GM19328 (cell line): Measurements from ENCODE around the gene PPP2R2C.

Source experiments
- ATAC-seq: cut with Tn5 transposase; IDR thresholded peaks from one replicate; pipeline ENCODE4 v1.9.1; 2021; ENCODE audit warnings: mild to moderate bottlenecking, moderate library complexity; ENCODE audit not compliant: unreplicated experiment

The PPP2R2C gene

DNA sequence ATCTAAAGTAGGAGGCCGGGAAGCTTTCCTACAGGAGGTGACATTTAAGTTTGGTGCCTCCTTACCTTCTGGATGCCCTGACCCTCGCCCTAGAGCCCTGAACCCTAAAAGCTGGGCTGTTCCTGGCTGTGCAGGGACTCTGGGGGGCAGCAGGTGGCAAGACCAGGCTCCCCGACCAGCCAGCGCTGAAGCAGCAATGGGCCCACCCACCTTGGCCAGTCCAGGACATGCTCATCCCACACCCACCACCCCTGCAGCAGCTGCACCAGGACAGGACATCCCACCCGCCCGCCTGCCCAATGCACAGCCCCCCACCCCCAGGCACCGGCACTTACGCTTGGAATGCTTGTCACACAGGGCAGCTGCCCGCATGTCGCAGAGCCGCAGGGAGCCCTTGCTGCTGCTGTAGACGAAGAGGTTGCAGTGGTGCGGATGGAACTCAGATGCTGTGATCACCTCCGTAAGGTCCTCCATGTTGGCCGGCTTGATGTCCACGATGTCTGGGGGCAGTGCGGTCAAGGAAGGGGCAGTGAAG, 124.8 kb downstream of the PPP2R2C start:
- no peak for ATAC-seq

GRCh38 chr4:6346373-6347110, 125.9 kb downstream of the PPP2R2C start:
- no peak for ATAC-seq

GRCh38 chr4:6345866-6346265, 126.5 kb downstream of the PPP2R2C start:
- no peak for ATAC-seq

DNA sequence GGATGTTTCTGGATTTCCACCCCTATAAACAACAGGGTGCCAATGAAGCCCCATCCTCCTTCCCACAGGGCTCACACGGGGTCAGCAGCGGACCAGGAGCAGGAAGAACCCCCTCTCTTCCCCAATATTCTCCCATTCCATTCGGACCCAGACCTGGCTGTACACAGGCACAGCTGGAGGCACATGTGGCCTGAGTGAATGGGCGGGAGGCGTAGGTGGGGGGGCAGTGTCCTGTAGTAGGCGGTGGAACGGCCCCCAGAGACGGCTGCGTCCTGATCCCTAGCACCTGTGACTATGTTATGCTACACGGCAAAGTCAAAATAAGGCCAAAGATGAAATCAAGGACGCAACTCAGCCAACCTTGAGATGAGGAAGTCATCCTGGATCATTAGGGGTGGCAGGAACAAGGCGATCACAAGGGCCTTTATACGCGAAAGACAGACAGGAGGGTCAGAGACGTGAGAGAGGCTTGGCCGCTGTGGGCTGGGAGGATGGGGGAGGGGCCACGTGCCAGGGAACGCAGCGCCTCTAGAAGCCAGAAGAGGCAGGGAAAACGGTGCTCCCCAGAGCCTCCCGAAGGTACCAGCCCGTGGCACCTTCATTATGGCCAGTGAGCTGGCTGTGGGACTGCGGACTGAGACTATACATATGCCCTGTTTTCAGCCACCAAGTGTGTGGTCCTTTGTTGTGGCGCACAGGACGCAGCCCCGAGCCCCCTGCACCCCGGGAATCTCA, 127.2 kb downstream of the PPP2R2C start:
- no peak for ATAC-seq

- no peak for ATAC-seq
Observed at GRCh38 chr4:6343939-6344408, 128.4 kb downstream of the PPP2R2C start.

DNA sequence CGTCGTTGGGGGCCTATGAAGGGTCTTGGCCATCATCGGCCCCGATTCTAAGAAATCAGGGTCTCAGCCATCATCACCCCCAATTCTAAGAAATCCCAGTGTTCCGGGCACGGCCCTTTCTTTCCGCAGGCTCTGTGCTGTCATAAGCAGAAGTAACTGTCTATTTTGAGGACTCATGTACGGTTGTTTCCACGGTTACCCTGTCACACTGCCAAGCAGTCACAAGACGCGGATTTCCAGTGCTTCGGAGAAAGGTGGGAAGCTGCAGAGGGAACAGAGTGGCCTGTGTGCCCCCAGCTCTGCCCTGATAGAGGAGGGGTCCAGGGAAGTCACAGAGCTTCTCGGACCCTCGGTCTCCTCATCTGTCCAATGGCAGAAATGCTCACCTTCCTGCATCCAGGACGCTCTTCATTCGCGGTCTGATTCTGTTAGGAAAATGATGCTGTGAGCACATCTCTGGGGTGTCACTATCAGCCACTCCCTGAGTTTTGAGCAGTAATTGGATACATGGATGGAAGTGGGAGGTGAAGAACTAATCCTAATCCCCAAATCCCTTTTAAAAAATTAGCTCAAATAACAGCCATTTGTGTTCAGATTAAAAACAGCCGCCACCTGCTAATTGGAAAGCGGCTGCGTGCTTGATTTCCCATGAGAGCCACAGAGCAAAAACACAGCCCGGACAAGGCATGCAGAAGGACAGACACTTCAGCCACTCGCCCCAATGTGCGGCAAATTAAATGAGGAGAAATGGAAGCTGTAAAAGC, 129.7 kb downstream of the PPP2R2C start:
- ATAC-seq = no peak

GRCh38 chr4:6341696-6342095, 130.7 kb downstream of the PPP2R2C start:
- ATAC-seq = no peak

- no peak for ATAC-seq
Observed at GRCh38 chr4:6340446-6341015, 131.9 kb downstream of the PPP2R2C start.

GRCh38 chr4:6339818-6340445, 132.5 kb downstream of the PPP2R2C start:
- ATAC-seq = no peak

GRCh38 chr4:6338951-6339817, 133.2 kb downstream of the PPP2R2C start:
- ATAC-seq = no peak

- ATAC-seq = no peak
Observed at GRCh38 chr4:6338175-6338950, 134.1 kb downstream of the PPP2R2C start.

DNA sequence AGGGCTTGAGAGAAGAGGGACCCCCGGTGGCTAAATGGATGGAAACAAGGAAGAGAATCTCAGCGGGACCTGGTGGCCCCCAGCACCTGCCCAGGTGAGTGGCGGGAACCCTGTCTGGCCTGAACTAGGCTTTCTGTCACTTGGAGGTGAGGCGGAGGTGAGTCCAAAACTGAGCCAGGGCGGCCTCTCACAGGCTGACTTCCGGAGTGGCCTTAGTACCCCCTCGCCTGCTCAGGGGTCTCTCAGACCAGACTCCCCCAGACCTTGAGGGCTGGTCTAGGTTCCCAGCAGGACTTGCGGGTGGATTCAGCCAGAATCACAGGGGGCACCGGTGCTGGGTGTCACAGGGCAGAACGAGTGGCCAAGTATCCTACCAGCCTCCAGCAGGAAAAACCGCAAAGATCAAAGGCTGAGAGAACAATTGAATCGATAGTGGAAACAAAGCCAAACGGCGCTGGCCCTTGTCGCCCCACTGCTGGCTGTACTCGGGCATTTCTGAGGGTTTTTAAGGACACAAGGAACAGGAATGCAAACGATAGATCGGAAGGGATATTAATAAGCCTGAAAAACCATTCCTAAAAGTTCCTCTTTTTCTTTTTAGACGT, 135.0 kb downstream of the PPP2R2C start:
- ATAC-seq = no peak

DNA sequence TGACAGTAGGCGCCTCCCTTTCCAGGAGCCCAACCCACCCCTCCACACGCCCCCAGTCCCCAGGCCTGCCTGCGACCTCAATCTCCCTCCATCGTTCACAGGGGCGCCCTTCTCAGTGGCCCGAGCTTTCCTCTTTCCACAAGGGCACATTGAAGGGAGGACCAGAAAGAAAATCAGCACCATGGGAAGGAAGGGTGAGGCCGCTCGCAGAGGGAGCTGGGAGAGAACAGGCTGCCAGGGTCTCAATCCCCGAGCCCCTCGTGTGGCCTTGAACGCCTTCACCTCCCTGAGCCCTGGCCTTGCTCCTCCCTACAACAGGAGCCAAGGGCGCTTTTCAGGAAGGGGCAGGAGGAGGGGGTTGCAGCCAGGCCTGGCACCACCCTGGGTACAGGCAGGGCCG, 136.2 kb downstream of the PPP2R2C start:
- ATAC-seq = no peak

- ATAC-seq = no peak
Observed at GRCh38 chr4:6335040-6335590, 137.3 kb downstream of the PPP2R2C start.

DNA sequence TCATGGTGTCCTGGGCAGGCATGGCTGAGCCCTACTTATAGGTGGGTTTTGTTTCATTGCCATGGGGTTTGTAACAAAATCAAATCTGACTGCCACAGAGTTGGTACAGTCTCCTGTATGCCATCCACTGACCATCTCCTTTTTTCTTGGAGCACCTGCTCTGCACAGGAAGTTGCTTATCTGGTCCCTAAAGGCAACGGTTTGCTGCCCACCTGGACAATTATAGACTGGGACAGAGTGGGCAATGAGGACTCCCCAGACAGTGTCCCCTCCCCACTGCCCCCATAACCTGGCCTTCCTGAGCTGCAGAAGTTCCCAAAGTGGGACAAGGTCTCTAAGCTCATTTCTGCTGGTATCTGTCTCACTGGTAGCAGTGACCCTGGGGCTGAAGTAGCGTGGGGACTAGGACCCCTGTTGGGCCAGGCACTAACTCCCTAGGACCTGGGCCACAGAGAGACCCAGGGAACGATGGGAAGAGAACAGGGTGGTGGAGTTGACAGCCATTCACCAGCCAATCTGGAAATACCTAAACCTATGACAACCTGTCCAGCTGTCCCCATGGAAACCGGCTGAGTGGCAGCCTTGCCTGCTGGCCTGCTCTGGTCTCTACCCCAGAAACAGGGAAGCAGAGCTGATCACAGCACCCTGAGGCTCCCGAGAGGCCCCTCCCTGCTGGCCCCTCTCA, 138.1 kb downstream of the PPP2R2C start:
- ATAC-seq = no peak

GRCh38 chr4:6333301-6334202, 138.9 kb downstream of the PPP2R2C start:
- no peak for ATAC-seq

DNA sequence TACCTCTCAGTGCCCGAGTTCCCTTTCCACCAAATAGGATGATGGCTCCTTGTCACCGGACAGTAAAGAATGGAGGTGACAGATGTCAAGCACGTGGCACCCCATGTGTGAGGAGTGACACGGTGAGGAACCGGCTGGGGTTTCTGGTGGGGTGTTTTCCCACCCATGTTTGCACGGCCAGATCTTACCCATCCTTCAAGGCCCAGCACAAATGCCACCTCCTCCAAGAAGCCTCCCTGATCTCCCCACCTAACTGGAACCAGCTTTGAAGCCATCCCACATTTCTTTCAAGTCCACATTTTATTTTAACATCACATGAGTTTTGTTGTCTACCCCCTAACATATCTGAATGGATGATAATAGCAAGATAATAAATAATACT, 139.8 kb downstream of the PPP2R2C start:
- ATAC-seq = no peak
